GM18867 (cell line): ENCODE data around the gene DPP10.
"Not testable (repeated sequence)": the region's sequence is repeated elsewhere in the genome, so short reads cannot be mapped to it uniquely, and the experiment has no call there.

Source experiments
- ATAC-seq: cut with Tn5 transposase; IDR thresholded peaks from one replicate; pipeline ENCODE4 v1.9.1; 2021; ENCODE audit warnings: mild to moderate bottlenecking, moderate library complexity; ENCODE audit not compliant: unreplicated experiment

The DPP10 gene

GRCh38 chr2:114937366-114937930 is 495.0 kb downstream of the DPP10 start:
- ATAC-seq: no peak

- no peak for ATAC-seq
These were observed 498.5 kb downstream of the DPP10 start for GRCh38 chr2:114940785-114941458.

- no peak for ATAC-seq
These were observed 506.9 kb downstream of the DPP10 start for GRCh38 chr2:114949228-114949804.

- ATAC-seq: no peak
These were observed 517.9 kb downstream of the DPP10 start for GRCh38 chr2:114960389-114960788.

GRCh38 chr2:114962532-114962931 is 520.1 kb downstream of the DPP10 start:
- ATAC-seq: no peak

- ATAC-seq: no peak
These were observed 526.4 kb downstream of the DPP10 start for GRCh38 chr2:114968748-114969400.

GRCh38 chr2:115004321-115004720 is 561.9 kb downstream of the DPP10 start:
- not testable (repeated sequence) for ATAC-seq

- ATAC-seq: no peak
These were observed 569.3 kb downstream of the DPP10 start for GRCh38 chr2:115011721-115012120.

GRCh38 chr2:115022013-115022412 is 579.6 kb downstream of the DPP10 start:
- not testable (repeated sequence) for ATAC-seq

- no peak for ATAC-seq
These were observed 592.4 kb downstream of the DPP10 start for GRCh38 chr2:115034801-115035200.

- ATAC-seq: no peak
These were observed 594.4 kb downstream of the DPP10 start for GRCh38 chr2:115036818-115037217.

- ATAC-seq: no peak
These were observed 615.0 kb downstream of the DPP10 start for GRCh38 chr2:115057473-115057872.

GRCh38 chr2:115070002-115070401 is 627.6 kb downstream of the DPP10 start:
- no peak for ATAC-seq

- ATAC-seq: no peak
These were observed 629.1 kb downstream of the DPP10 start for GRCh38 chr2:115071534-115071933.

GRCh38 chr2:115075800-115076199 is 633.4 kb downstream of the DPP10 start:
- ATAC-seq: no peak

- no peak for ATAC-seq
These were observed 635.2 kb downstream of the DPP10 start for GRCh38 chr2:115077626-115078025.

GRCh38 chr2:115083225-115083624 is 640.8 kb downstream of the DPP10 start:
- no peak for ATAC-seq

GRCh38 chr2:115083711-115084110 is 641.3 kb downstream of the DPP10 start:
- no peak for ATAC-seq

GRCh38 chr2:115084446-115084845 is 642.0 kb downstream of the DPP10 start:
- no peak for ATAC-seq

- not testable (repeated sequence) for ATAC-seq
These were observed 643.7 kb downstream of the DPP10 start for GRCh38 chr2:115086051-115086620.

- no peak for ATAC-seq
These were observed 652.0 kb downstream of the DPP10 start for GRCh38 chr2:115094441-115094840.

- ATAC-seq: no peak
These were observed 663.5 kb downstream of the DPP10 start for GRCh38 chr2:115105966-115106365.
